ENCODE data around the gene NPSR1. TPM values are rescaled to one million over a fixed set of nuclear protein-coding genes. Genes with fewer than 3 reads are reported as not detected.

The NPSR1 gene
- total RNA-seq, 2 experiments from 2014 or later, result not detected

GRCh38 chr7:34673066-34673465 lies 15.0 kb downstream of the NPSR1 start:
- POLR2A ChIA-PET, result no interaction called here
- intact Hi-C loops (cut with micrococcal nuclease; ENCODE audit: unreplicated experiment), result no loop called here
- DNase-seq (ENCODE audit: low spot score), result no peak
- Histone ChIP-seq H3K9me3 (ENCODE audit: low read length) (no peaks in the 10 kb centered on the region), H3K9me2 (ENCODE audit: insufficient read depth, low read length) (no peaks in the 10 kb centered on the region), H3K4me3 (ENCODE audit: low read depth, low read length, poor library complexity, severe bottlenecking) (no peak overlapping the region), H3K4me2 (ENCODE audit: low read length) (no peak overlapping the region), H3K4me1 (ENCODE audit: insufficient read depth, low read length, poor library complexity, severe bottlenecking) (no peaks in the 10 kb centered on the region), H2AFZ (ENCODE audit: low read length) (no peak overlapping the region), H3K79me2 (ENCODE audit: insufficient read depth, low read depth, low read length) (no peaks in the 10 kb centered on the region), H3K27ac (ENCODE audit: low read depth, low read length, poor library complexity, severe bottlenecking) (no peak overlapping the region), H3K36me3 (ENCODE audit: insufficient read depth, low read length) (no peaks in the 10 kb centered on the region), H4K20me1 (ENCODE audit: insufficient read depth, low read length) (no peaks in the 10 kb centered on the region)
- CTCF ChIA-PET (ENCODE audit: unreplicated experiment), result no interaction called here
- no TSS peak for BruUV-seq (replicated peaks)
- no peak for TF ChIP-seq CTCF (conservative IDR thresholded peaks at IDR 0.05; ENCODE audit: low read length)
- TF ChIP-seq EZH2phosphoT487 (IDR thresholded peaks at IDR 0.05; ENCODE audit: borderline replicate concordance, low read depth, low read length), result no peak

GRCh38 chr7:34675749-34676374 lies 17.8 kb downstream of the NPSR1 start:
- POLR2A ChIA-PET, result no interaction called here
- intact Hi-C loops (cut with micrococcal nuclease; ENCODE audit: unreplicated experiment), result no loop called here
- Histone ChIP-seq H3K36me3 (ENCODE audit: insufficient read depth, low read length) (no peaks in the 10 kb centered on the region), H3K79me2 (ENCODE audit: insufficient read depth, low read depth, low read length) (no peaks in the 10 kb centered on the region), H3K9me3 (ENCODE audit: low read length) (no peaks in the 10 kb centered on the region), H3K4me1 (ENCODE audit: insufficient read depth, low read length, poor library complexity, severe bottlenecking) (no peaks in the 10 kb centered on the region), H3K4me2 (ENCODE audit: low read length) (no peak overlapping the region), H3K27ac (ENCODE audit: low read depth, low read length, poor library complexity, severe bottlenecking) (no peak overlapping the region), H3K9me2 (ENCODE audit: insufficient read depth, low read length) (no peaks in the 10 kb centered on the region), H4K20me1 (ENCODE audit: insufficient read depth, low read length) (no peaks in the 10 kb centered on the region), H2AFZ (ENCODE audit: low read length) (no peak overlapping the region), H3K4me3 (ENCODE audit: low read depth, low read length, poor library complexity, severe bottlenecking) (no peak overlapping the region)
- DNase-seq (ENCODE audit: low spot score), result peak; percentile 21
- TF ChIP-seq EZH2phosphoT487 (IDR thresholded peaks at IDR 0.05; ENCODE audit: borderline replicate concordance, low read depth, low read length) (no peak), CTCF (conservative IDR thresholded peaks at IDR 0.05; ENCODE audit: low read length) (peak; percentile 86)
- no TSS peak for BruUV-seq (replicated peaks)
- CTCF ChIA-PET (ENCODE audit: unreplicated experiment), result no interaction called here

- ChIA-PET POLR2A (no interaction called here), CTCF (ENCODE audit: unreplicated experiment) (no interaction called here)
- intact Hi-C loops (cut with micrococcal nuclease; ENCODE audit: unreplicated experiment), result no loop called here
- Histone ChIP-seq H3K79me2 (ENCODE audit: insufficient read depth, low read depth, low read length) (no peaks in the 10 kb centered on the region), H3K9me2 (ENCODE audit: insufficient read depth, low read length) (no peaks in the 10 kb centered on the region), H4K20me1 (ENCODE audit: insufficient read depth, low read length) (no peaks in the 10 kb centered on the region), H3K36me3 (ENCODE audit: insufficient read depth, low read length) (no peaks in the 10 kb centered on the region), H3K9me3 (ENCODE audit: low read length) (no peaks in the 10 kb centered on the region), H3K4me3 (ENCODE audit: low read depth, low read length, poor library complexity, severe bottlenecking) (no peak overlapping the region), H2AFZ (ENCODE audit: low read length) (no peak overlapping the region), H3K27ac (ENCODE audit: low read depth, low read length, poor library complexity, severe bottlenecking) (no peak overlapping the region), H3K4me1 (ENCODE audit: insufficient read depth, low read length, poor library complexity, severe bottlenecking) (no peaks in the 10 kb centered on the region), H3K4me2 (ENCODE audit: low read length) (no peak overlapping the region)
- no peak for TF ChIP-seq EZH2phosphoT487 (IDR thresholded peaks at IDR 0.05; ENCODE audit: borderline replicate concordance, low read depth, low read length)
- TF ChIP-seq CTCF (conservative IDR thresholded peaks at IDR 0.05; ENCODE audit: low read length), result no peak
- no peak for DNase-seq (ENCODE audit: low spot score)
- BruUV-seq (replicated peaks), result no TSS peak
Measured at GRCh38 chr7:34677491-34677890, 19.5 kb downstream of the NPSR1 start.

All from OCI-LY7 (cell line).